HL-60/S4 treated with phorbol 12-myristate 13-acetate at 8.2 ng/mL for 4 days and 3 days (cell line): ENCODE results near the gene RAMAC.
"Not testable (repeated sequence)": the region's sequence is repeated elsewhere in the genome, so short reads cannot be mapped to it uniquely, and the experiment has no call there.

Experiments used
- in situ Hi-C: fragments of 300-500 bp; cut with MboI; formaldehyde crosslinking; loops from 2 replicates; pipeline ENCODE4 v1.15.0; 2022; ENCODE audit warnings: low sequenced_read_pairs

Gene RAMAC

DNA sequence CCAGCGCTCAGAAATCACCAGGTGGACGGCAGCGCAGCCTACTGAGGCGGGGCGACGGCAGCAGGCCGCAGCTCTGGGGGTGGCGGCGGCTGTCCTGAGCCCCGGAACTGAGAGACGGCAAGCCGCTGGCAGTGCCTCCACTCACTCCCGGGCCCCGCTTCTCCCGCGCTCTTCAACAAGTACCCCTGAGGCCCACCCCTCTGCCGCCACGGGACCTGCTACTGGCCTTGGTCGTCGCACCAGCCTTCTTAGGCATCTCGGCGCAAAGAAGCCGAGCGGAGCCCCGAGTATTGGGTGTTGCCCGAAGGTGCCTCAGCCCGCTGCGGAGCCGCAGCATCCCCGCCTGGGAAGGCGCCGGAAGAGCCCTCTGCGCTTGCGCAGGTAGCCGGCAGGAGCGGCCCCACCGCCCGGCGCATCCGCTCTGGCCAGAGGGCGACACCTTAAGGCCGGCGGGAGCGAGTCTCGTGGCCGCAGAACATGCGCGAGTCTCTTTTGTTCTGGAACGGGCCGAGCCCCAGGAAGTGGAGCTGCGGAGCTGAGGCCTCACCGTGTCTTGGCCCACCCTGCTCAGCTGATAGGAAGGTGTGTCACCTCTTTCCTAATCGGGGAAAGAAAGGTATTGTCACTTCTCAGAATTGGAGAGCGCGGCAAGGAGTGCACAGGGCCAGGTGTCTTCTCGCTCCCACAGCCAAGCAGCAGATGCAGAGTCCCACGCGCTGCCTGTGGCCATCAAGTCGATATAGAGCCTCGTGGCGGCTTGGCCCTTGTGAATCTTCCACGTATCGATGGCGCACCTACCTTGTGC, 25.5 kb downstream of the RAMAC start, which contains the start of gene C15orf40:
C15orf40 (minus strand) TSS at position 369 of the 805 bp plus-strand sequence; CDS start at position 337, 32 bp downstream.
- in situ Hi-C loops, result no loop called here

DNA sequence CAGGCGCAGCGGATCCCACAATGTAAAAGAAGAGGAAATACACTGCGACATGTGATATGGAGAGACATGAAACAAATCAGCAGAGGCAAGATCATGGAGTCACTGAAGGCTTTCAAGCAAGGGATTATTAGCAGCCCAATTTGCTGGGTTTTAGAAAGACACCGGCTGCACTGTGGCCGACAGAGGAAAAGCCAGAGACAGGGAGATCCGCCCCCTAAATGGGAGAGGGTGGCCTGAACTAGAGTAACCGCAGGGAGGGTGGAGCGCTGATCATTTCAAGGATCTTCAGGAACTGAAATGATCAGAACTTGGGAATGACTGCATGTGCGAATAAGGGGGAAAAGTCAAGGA, 26.0 kb downstream of the RAMAC start:
- in situ Hi-C loops, result no loop called here

DNA sequence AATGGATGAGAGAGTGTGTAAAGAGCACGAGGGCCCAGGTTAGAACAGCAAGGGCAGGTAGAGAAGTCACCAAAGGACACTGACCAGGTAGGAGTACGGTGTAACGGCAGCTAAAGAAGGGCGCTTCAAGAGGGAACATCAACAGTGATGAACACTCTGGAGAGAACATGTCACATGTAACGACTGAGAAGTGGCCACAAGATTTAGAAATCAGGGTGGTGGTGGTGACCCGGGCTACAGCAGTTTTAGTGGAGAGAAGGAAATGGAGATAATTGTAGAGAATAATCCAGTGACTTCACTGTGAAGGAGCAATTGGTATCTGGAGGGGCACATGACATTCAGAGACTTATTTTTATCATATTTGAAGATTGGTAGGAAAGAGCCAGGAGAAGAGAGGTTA, 26.6 kb downstream of the RAMAC start:
- in situ Hi-C loops, result no loop called here

DNA sequence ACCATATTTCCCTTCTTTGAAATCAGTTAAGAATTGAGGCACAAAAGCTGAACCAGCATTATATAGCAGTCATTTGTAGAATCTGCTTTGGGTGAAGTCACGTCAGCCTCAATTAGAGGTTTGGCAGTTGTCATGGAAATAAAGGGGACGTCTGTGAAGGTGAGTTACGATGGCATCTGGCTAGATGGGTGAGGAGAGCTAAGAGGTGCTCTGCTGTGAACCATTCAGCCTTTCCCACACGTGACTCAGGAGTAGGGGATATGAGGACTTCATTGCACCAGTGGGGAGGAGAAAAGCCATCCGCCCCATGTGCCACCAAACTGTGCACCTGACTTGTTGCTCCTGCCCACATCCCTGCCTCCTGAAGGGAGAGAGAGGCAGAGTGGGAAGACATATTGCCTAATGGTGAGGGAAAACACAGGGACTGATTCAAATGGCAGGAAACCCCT, 28.2 kb downstream of the RAMAC start:
- in situ Hi-C loops, result no loop called here

DNA sequence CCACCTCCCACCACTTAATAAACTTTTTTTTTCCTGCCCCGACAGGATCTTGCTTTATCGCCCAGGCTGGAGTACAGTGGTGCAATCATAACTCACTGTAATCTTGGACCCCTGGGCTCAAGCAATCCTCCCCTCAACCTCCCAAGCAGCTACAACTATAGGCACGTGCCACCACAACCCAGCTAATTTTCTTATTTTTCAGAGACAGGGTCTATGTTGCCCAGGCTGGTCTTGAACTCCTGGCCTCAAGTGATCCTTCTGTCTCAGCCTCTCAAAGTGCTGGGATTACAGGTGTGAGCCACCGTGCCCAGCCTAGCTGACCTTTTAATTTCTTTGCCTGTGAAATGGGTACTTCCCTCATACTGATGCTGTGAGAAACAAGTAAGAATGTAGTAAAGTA, 29.4 kb downstream of the RAMAC start:
- in situ Hi-C loops, result no loop called here

DNA sequence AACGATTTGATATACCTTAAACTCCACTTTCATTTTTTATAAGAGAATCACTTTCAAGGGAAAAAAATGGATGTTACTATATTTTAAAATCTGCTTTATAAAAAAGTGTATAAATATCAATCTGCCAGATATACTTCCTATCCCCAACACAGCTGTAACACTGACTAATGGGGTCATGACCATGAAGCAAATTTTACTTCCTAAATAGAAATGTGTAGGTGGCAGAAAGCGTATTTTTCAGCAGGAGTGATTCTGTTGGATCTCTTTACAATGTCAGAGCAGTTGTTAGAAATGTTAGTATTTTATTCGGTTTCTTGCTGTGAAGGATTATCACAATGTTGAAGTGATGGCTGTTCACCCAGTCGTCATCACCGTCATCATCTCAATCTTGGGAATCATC, 30.9 kb downstream of the RAMAC start:
- in situ Hi-C loops, result no loop called here

DNA sequence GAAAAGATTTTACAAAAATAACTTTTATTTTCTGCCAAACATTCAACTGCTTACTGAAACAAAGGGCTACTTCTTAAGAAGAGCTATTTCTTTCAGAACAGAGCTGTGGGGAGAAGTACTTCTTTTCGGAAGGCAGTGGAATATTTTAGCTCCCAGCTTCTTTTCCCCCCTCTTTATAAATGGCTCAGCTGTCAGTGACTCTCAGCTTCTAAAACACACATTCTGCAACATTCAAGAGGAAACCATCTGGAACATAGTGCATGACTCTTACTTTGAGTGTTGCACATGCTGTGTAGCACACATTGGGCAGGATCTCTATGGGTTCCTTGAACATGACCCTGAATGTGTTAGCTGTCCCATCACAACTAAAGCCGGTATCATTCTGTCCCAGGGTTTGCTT, 32.4 kb downstream of the RAMAC start:
- in situ Hi-C loops, result no loop called here

- in situ Hi-C loops, result no loop called here
Observed at GRCh38 chr15:83030021-83030420, 44.0 kb downstream of the RAMAC start.

- in situ Hi-C loops, result not testable (repeated sequence)
Observed at GRCh38 chr15:83031234-83031633, 45.2 kb downstream of the RAMAC start.

- in situ Hi-C loops, result no loop called here
Observed at GRCh38 chr15:83036253-83036652, 50.2 kb downstream of the RAMAC start.

GRCh38 chr15:83039206-83039605, 53.2 kb downstream of the RAMAC start:
- in situ Hi-C loops, result no loop called here
